Muscle layer of duodenum (tissue), 2 donors: ENCODE measurements around the gene GRIK2.

Source experiments
- H3K27ac ChIP-seq: one replicate; pipeline ENCODE4 v1.7.0; 2013; ENCODE audit warnings: mild to moderate bottlenecking, low read length
- H3K27me3 ChIP-seq: one replicate; pipeline ENCODE4 v1.7.0; 2013; ENCODE audit warnings: low read depth, mild to moderate bottlenecking, control low read depth, low read length
- H3K36me3 ChIP-seq, 2 donors: one replicate each; pipeline ENCODE4 v1.7.0; 2013; ENCODE audit warnings: low read length in 2 of 2, control low read depth in 1 of 2, mild to moderate bottlenecking in 1 of 2; ENCODE audit not compliant: insufficient read depth in 2 of 2, control insufficient read depth in 1 of 2
- H3K4me1 ChIP-seq, 2 donors: one replicate each; pipeline ENCODE4 v1.7.0; 2013; ENCODE audit warnings: low read length in 2 of 2, mild to moderate bottlenecking in 2 of 2, control low read depth in 1 of 2, moderate library complexity in 1 of 2; ENCODE audit not compliant: insufficient read depth in 2 of 2, control insufficient read depth in 1 of 2
- H3K4me3 ChIP-seq, 2 donors: one replicate each; pipeline ENCODE4 v1.7.0; 2013; ENCODE audit warnings: low read length in 2 of 2, low read depth in 1 of 2, mild to moderate bottlenecking in 1 of 2
- H3K9me3 ChIP-seq, 2 donors: one replicate each; pipeline ENCODE4 v1.7.0; 2013; ENCODE audit warnings: low read length in 2 of 2, control low read depth in 1 of 2, mild to moderate bottlenecking in 1 of 2; ENCODE audit not compliant: control insufficient read depth in 1 of 2
- donor health status: healthy.

The GRIK2 gene

GRCh38 chr6:101541894-101542293, 148.4 kb downstream of the GRIK2 start:
- Histone ChIP-seq H3K4me3 (no peak overlapping the region), H3K27ac (no peak overlapping the region), H3K4me1 (peaks cover 0 to 7% of the 10 kb centered on the region in 2 donors), H3K9me3 (no peaks in the 10 kb centered on the region), H3K27me3 (no peaks in the 10 kb centered on the region), H3K36me3 (no peaks in the 10 kb centered on the region)

DNA sequence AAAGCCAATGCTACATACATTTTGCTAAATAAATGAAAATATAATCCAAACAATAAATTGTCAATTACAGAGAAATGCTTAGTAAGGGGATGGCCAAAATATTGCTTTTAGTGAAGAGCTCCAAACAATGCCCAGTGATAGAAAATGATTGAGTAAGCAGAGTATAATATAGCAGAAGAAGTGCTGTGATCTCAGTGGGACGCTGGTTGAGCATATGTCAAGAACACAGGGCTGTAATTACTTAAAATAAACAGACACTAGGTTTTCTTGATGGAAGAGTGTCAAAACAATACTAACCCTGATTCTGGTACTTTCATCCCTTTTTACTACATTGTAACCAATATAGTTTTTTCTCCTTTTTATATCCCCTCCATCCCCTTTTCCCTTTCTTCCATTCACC, 150.3 kb downstream of the GRIK2 start:
- no peaks in the 10 kb centered on the region for H3K36me3 ChIP-seq
- no peak overlapping the region for H3K27ac ChIP-seq
- no peak overlapping the region for H3K4me3 ChIP-seq
- H3K27me3 ChIP-seq: no peaks in the 10 kb centered on the region
- H3K4me1 ChIP-seq: peaks cover 0 to 7% of the 10 kb centered on the region in 2 donors
- H3K9me3 ChIP-seq: no peaks in the 10 kb centered on the region

GRCh38 chr6:101544286-101544685, 150.8 kb downstream of the GRIK2 start:
- Histone ChIP-seq H3K4me3 (no peak overlapping the region), H3K9me3 (no peaks in the 10 kb centered on the region), H3K27ac (no peak overlapping the region), H3K4me1 (peaks cover 0 to 5% of the 10 kb centered on the region in 2 donors), H3K27me3 (no peaks in the 10 kb centered on the region), H3K36me3 (no peaks in the 10 kb centered on the region)

- no peaks in the 10 kb centered on the region for H3K9me3 ChIP-seq
Measured at GRCh38 chr6:101545191-101545590, 151.7 kb downstream of the GRIK2 start.

GRCh38 chr6:101550451-101550850, 156.9 kb downstream of the GRIK2 start:
- Histone ChIP-seq H3K9me3 (no peaks in the 10 kb centered on the region), H3K4me1 (no peaks in the 10 kb centered on the region), H3K27me3 (no peaks in the 10 kb centered on the region), H3K36me3 (no peaks in the 10 kb centered on the region), H3K4me3 (no peak overlapping the region), H3K27ac (no peak overlapping the region)

More at GRCh38 chr6:101545191-101545590, 151.7 kb downstream of the GRIK2 start:
- Histone ChIP-seq H3K4me1 (no peaks in the 10 kb centered on the region), H3K27ac (no peak overlapping the region), H3K27me3 (no peaks in the 10 kb centered on the region), H3K36me3 (no peaks in the 10 kb centered on the region), H3K4me3 (no peak overlapping the region)

DNA sequence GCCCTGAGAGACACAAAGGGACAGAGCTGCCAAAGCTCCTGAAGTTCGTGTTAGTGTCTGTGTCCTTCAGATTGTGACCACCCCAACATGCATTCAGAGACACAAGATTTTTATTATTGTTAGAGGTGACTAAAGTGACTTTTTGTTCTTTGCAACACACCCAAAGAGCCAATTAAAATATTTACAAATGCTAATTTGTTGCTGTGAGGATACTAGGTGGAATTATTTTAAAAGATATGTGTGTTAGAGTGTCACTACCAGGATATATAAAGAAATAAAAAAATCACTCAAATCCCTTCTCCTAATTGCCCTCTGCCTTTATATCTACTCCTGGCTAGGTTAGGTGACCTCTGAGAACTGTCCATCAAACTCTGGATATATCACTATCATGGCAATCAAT, 160.7 kb downstream of the GRIK2 start:
- H3K27ac ChIP-seq: no peak overlapping the region

DNA sequence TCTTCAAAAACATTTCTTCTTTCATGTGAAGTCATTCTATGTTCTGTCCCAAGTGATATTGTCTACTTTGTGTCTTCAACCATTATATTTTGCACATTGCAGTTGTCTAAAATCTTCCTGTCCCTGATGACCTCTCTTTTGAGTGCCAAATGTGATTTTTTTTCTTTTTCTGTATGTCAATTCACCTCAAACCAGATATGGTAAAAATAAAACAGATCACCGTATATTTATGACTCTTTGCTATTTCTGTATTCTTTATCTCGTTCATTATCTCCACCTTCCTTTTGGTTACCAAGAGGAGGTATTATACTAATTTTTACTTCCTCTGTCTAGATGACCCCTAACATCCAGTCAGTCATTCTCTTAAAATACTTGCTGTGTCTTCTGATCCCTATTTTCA, 165.2 kb downstream of the GRIK2 start:
- Histone ChIP-seq H3K27ac (no peak overlapping the region), H3K9me3 (no peaks in the 10 kb centered on the region), H3K36me3 (no peaks in the 10 kb centered on the region), H3K4me3 (no peak overlapping the region), H3K27me3 (no peaks in the 10 kb centered on the region), H3K4me1 (no peaks in the 10 kb centered on the region)

More for the DNA sequence above, 160.7 kb downstream of the GRIK2 start:
- H3K27me3 ChIP-seq: no peaks in the 10 kb centered on the region
- no peak overlapping the region for H3K4me3 ChIP-seq
- no peaks in the 10 kb centered on the region for H3K36me3 ChIP-seq
- no peaks in the 10 kb centered on the region for H3K4me1 ChIP-seq
- H3K9me3 ChIP-seq: no peaks in the 10 kb centered on the region

- Histone ChIP-seq H3K4me1 (no peaks in the 10 kb centered on the region), H3K36me3 (no peaks in the 10 kb centered on the region), H3K9me3 (no peaks in the 10 kb centered on the region)
Measured at GRCh38 chr6:101572627-101573026, 179.1 kb downstream of the GRIK2 start.

GRCh38 chr6:101577091-101577490, 183.6 kb downstream of the GRIK2 start:
- H3K4me1 ChIP-seq: no peaks in the 10 kb centered on the region
- H3K36me3 ChIP-seq: no peaks in the 10 kb centered on the region
- no peaks in the 10 kb centered on the region for H3K27me3 ChIP-seq
- H3K4me3 ChIP-seq: no peak overlapping the region
- no peaks in the 10 kb centered on the region for H3K9me3 ChIP-seq
- no peak overlapping the region for H3K27ac ChIP-seq

More at GRCh38 chr6:101572627-101573026, 179.1 kb downstream of the GRIK2 start:
- no peaks in the 10 kb centered on the region for H3K27me3 ChIP-seq
- H3K27ac ChIP-seq: no peak overlapping the region
- no peak overlapping the region for H3K4me3 ChIP-seq

DNA sequence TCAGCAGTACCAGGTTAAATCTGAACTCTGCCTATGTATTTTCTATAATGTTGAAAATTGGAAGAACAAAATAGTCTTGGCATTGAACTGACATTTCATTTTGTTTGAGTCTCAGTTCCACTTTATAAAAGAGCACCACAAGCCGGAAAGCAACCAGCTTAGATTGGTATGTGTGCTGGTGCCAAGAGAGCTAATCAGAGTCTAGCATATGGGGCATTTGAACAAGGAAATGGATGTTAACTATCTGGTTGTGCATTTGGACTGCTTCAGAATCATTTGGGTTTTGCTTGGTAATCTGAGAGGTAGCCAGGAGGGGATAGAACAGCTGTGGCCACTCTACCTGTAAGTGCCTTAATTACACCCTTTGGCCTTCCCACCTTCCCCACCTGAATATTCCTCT, 184.8 kb downstream of the GRIK2 start:
- H3K36me3 ChIP-seq: no peaks in the 10 kb centered on the region
- H3K27me3 ChIP-seq: no peaks in the 10 kb centered on the region
- no peak overlapping the region for H3K27ac ChIP-seq
- H3K4me1 ChIP-seq: no peaks in the 10 kb centered on the region
- no peaks in the 10 kb centered on the region for H3K9me3 ChIP-seq
- H3K4me3 ChIP-seq: no peak overlapping the region

GRCh38 chr6:101582792-101583191, 189.3 kb downstream of the GRIK2 start:
- H3K27ac ChIP-seq: no peak overlapping the region
- H3K4me1 ChIP-seq: no peaks in the 10 kb centered on the region
- H3K36me3 ChIP-seq: no peaks in the 10 kb centered on the region
- H3K27me3 ChIP-seq: no peaks in the 10 kb centered on the region
- H3K9me3 ChIP-seq: no peaks in the 10 kb centered on the region
- H3K4me3 ChIP-seq: no peak overlapping the region

GRCh38 chr6:101585501-101585900, 192.0 kb downstream of the GRIK2 start:
- Histone ChIP-seq H3K36me3 (no peaks in the 10 kb centered on the region), H3K9me3 (no peaks in the 10 kb centered on the region), H3K27ac (no peak overlapping the region), H3K4me3 (no peak overlapping the region), H3K4me1 (no peaks in the 10 kb centered on the region), H3K27me3 (no peaks in the 10 kb centered on the region)
